Activated naive CD4-positive, alpha-beta T cell treated with anti-CD3 and anti-CD28 coated beads, Interleukin-2, amount 50 U/mL, for 72 hours (primary cell): ENCODE measurements around the gene PDCD6IP. TPM values are rescaled to one million over a fixed set of nuclear protein-coding genes. Genes with fewer than 3 reads are reported as not detected.
A peak's percentile ranks its signal among the peaks of the same experiment; 100 is the strongest.

Experiments used
- ATAC-seq, 2 donors: fragments of 150-1000 bp; cut with Tn5 transposase; 2 replicates each; pipeline ENCODE4 v1.10.0; 2021; ENCODE audit warnings: mild to moderate bottlenecking in 2 of 2, moderate library complexity in 2 of 2
- DNase-seq, 2 donors: peaks; one replicate each; pipeline ENCODE4 v3.0.0; 2021 to 2022; ENCODE audit warnings: low spot score in 2 of 2
- H3K27ac Mint-ChIP-seq, 2 donors: one replicate each; pipeline ENCODE4 v1.8.0; 2022; ENCODE audit warnings: mild to moderate bottlenecking in 2 of 2, mixed read lengths in 2 of 2
- H3K36me3 Mint-ChIP-seq, 2 donors: one replicate each; pipeline ENCODE4 v1.8.0; 2022; ENCODE audit warnings: mixed read lengths in 2 of 2
- H3K9me3 Mint-ChIP-seq, 2 donors: one replicate each; pipeline ENCODE4 v1.8.0; 2022; ENCODE audit warnings: mixed read lengths in 2 of 2
- total RNA-seq, 2 donors: library from RNA; stranded (reverse); gene quantifications; one replicate each; pipeline ENCODE4 v1.2.3, GENCODE V29; 2022

The PDCD6IP gene
- total RNA-seq, 2 donors from 2014 or later, result 160 to 192 TPM

DNA sequence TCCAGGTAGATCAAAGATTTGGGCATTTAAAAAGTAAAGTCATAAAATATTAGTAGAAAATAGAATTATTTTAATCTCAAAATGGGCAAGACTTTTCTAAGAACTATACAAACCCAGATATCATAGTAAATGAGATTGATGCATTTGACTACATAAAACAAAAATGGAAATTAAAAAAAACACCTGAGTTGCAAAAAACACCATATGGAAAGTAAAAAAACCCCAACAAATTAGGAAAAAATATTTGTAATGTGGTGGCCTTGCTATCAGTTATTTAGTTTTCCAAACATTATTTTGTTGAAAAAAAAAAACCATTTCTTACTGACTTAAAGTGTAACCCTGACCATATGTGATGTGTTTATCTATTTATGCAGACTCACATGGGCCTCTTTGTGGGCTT lies 97.2 kb downstream of the PDCD6IP start:
- H3K27ac Mint-ChIP-seq, result no peak overlapping the region
- DNase-seq, result no peak
- H3K36me3 Mint-ChIP-seq, result no peaks in the 10 kb centered on the region
- ATAC-seq, result no peak
- no peaks in the 10 kb centered on the region for H3K9me3 Mint-ChIP-seq

DNA sequence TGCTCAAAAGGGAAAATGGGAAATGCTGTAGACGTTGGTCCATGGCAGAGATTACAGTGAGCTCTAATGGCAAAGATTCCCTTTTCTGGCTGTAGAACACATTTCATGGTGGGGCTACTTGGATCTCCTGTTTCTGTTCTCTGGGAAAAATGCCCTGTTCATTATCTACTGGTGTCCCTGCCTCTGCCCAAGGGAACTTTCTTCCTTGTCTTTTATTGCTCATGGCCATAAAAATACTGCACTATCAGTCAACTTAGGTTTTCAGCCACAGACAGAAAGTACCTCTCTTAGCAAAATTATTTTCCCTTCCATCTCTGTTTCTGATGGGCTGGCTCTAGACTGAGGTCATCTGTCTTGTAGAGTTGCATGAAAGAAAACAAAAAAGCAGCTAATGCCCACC lies 98.9 kb downstream of the PDCD6IP start:
- no peaks in the 10 kb centered on the region for H3K9me3 Mint-ChIP-seq
- H3K27ac Mint-ChIP-seq, result no peak overlapping the region
- no peaks in the 10 kb centered on the region for H3K36me3 Mint-ChIP-seq
- ATAC-seq (no peak), DNase-seq (no peak)

DNA sequence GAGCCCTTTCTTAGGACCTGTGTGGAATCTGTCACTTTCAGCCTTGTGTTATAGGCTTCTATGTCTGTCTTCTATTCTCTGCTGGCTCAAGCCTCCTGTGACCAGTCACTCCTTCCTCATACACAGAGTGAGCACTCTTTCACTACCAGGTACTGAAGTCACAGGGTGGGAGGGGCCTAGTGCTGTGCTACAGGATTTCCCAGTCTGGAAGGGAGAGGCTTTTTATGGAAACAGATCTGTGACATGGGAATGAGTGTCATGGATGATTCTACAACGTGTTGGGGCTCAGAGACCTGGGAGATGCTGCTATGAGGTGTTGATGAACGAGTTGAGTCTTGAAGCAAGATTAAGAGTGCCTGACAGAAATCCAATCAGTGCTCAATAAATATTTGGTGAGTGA lies 100.5 kb downstream of the PDCD6IP start:
- Mint-ChIP-seq H3K36me3 (no peaks in the 10 kb centered on the region), H3K27ac (no peak overlapping the region), H3K9me3 (no peaks in the 10 kb centered on the region)
- ATAC-seq (no peak), DNase-seq (no peak)

DNA sequence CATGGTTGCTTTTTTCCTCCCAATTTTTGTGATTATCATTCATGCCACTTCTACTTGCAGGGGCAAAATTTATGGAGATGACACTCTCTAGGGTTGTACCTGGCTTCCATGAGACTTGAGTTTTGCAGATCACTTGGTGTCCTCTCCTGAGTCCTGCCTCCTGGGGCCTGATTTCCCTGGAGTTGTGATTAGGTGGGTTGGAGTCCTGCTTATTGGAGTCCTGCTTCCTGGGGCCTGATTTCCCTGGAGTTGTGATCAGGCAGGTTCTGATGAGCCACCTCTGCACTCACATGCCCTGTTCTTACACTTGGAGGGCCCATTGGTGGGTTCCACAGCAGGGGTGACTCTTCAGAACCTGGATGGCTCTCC lies 102.0 kb downstream of the PDCD6IP start:
- ATAC-seq (no peak), DNase-seq (no peak)
- H3K9me3 Mint-ChIP-seq, result no peaks in the 10 kb centered on the region
- H3K36me3 Mint-ChIP-seq, result no peaks in the 10 kb centered on the region
- no peak overlapping the region for H3K27ac Mint-ChIP-seq

DNA sequence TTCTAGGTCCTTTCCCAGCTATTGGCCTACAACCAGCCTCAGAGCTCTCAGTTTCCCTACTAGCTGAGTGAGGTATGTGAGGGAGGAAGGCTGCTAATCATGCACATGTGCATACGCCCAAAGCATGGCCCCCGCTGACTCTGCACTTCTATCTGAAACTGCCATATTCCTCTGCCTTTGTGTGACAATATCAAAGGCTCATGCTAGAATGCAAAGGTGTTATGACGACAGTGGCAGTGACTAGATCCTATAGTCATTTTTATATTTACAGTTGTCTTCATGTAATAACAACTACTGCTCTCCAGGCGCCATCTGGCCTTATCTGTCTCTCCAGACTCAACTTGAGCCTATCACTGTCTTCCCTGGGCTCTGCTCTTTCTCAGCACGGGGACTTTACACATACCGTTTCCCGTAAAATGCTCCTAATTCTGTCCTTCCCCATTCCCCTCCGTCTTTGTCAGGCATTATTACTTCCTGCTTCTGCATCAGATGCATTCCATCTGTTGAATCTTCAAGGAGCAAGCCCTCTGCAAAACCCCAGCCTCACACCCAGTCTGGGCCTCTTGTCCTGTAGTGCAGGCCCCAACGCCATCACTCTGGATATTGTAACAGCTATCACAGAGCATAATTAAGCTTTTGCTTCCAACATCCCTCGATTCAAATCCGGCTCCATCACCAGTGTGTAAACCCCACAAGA lies 102.5 kb downstream of the PDCD6IP start:
- Mint-ChIP-seq H3K27ac (no peak overlapping the region), H3K9me3 (no peaks in the 10 kb centered on the region)

DNA sequence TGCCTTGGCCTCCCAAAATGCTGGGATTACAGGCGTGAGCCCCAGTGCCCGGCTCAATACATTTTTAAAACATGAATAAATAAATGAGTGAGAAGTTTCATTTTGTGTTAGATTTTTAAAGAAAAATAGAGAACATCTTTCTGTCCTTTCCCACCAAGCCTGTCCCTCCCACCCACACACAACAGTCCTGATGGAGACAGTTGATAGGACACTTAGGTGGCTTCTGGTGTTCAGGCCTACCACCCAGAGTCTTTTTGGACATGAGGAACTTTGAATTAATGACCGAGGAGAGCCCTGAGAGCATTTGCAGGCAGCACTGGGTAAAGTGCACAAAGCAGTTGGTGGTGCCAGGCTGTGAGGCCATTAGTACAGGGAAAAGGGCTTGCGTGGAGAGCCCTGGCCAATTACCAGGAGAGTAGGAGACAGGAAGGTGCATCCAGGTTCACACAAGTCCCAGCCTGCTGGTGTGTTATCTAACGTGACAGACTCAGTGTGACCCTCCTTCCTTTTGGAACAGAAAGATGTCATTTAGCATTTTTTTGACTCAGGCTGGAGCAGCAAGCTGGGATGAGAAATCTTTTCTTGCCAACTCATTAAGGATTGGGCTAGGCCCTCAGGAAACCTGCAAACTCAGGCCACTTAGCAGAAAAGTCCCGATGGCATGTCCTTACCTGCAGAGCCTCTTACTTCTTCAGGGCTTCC lies 103.6 kb downstream of the PDCD6IP start:
- Mint-ChIP-seq H3K27ac (no peak overlapping the region), H3K9me3 (no peaks in the 10 kb centered on the region), H3K36me3 (no peaks in the 10 kb centered on the region)

More for the DNA sequence above, 102.5 kb downstream of the PDCD6IP start:
- H3K36me3 Mint-ChIP-seq, result no peaks in the 10 kb centered on the region
- no peak for DNase-seq
- no peak for ATAC-seq

DNA sequence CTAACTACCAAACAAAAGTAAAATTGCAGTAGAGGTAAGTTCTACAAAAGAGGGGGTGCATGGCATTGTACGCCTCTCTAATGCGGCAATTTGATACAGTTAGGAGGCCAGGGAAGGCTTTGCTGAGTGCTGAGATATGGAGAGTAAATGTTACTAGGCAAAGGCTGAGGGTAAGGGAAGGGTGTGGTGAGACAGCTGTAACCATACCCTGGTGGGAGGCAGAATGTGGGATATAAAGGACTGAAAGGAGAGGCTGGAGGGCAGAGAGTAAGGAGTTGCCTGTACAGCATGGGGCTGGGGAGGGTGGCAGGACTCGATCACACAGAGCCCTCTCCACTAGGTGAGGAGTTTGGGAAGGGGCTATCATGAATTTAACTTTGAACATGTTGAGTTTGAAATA lies 106.3 kb downstream of the PDCD6IP start:
- ATAC-seq (no peak), DNase-seq (no peak)
- Mint-ChIP-seq H3K27ac (no peak overlapping the region), H3K9me3 (no peaks in the 10 kb centered on the region), H3K36me3 (no peaks in the 10 kb centered on the region)

More for the DNA sequence above, 103.6 kb downstream of the PDCD6IP start:
- no peak for ATAC-seq
- DNase-seq, result no peak

DNA sequence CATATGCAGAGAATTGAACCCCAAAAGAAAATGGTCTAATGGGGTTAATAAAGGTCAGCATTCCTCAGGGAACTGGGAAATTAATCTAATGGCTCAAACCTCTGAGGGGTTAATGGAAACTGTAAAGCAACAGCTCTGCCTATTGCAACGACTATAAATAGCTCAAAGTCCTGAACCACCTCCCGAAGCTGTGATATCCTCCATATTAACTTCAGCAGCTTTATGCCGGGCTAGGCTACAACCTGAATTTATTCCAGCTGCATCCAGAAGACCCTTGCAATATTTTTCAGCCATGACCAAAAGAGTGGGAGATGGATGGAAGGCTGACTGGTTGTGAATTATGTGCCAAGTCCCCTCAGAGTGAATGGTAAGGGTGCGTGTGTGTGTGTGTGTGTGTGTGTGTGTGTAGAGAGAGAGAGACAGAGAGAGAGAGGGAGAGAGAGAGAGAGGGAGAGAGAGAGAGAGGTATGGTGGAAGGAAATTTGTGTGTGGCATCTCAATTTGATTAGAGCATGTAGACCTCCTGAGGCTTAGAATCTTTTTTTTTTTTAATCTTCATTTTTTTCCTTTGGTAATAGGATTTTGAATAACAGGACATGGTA lies 109.9 kb downstream of the PDCD6IP start:
- ATAC-seq (no peak), DNase-seq (no peak)
- no peak overlapping the region for H3K27ac Mint-ChIP-seq
- no peaks in the 10 kb centered on the region for H3K9me3 Mint-ChIP-seq
- no peaks in the 10 kb centered on the region for H3K36me3 Mint-ChIP-seq

DNA sequence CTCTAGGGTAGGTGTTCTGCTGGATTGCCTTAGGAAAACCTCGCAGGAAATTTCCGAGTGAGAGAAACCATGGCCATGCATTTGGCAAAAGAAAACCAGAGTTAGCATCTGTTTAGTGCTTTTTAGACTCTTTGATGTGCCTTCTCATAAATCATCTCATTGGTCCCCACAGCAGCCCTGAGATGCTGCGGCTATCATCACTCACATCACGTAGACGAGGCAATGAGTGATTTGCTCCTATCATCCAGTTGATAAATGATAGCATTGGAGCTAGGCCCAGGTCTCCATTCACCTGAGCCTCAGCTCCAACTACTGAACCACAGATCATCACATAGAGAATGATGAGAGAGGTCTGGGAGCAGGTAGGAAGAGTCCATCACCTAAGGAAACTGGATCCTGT lies 111.1 kb downstream of the PDCD6IP start:
- DNase-seq (no peak), ATAC-seq (no peak)
- H3K27ac Mint-ChIP-seq, result no peak overlapping the region
- H3K36me3 Mint-ChIP-seq, result no peaks in the 10 kb centered on the region
- no peaks in the 10 kb centered on the region for H3K9me3 Mint-ChIP-seq

DNA sequence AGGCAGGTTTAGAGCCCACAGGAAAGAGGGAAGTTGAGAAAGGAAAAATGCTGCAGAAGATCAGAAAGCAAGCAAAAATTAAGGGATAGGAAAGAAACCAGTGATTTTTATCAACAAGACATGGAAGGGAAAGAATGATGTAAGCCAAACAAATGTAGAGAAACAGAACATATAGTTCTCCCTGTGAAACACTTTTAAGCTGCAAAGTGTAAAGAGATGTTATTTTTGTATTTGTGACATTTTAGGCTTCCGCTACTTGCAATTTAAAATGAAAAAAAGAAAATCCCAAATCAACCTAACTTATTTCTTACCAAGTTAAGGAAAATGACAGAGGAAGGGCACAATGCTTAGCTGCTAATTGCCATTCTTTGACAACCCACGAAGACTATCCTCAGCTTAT lies 111.6 kb downstream of the PDCD6IP start:
- Mint-ChIP-seq H3K9me3 (no peaks in the 10 kb centered on the region), H3K36me3 (no peaks in the 10 kb centered on the region), H3K27ac (no peak overlapping the region)
- DNase-seq, result no peak
- no peak for ATAC-seq

DNA sequence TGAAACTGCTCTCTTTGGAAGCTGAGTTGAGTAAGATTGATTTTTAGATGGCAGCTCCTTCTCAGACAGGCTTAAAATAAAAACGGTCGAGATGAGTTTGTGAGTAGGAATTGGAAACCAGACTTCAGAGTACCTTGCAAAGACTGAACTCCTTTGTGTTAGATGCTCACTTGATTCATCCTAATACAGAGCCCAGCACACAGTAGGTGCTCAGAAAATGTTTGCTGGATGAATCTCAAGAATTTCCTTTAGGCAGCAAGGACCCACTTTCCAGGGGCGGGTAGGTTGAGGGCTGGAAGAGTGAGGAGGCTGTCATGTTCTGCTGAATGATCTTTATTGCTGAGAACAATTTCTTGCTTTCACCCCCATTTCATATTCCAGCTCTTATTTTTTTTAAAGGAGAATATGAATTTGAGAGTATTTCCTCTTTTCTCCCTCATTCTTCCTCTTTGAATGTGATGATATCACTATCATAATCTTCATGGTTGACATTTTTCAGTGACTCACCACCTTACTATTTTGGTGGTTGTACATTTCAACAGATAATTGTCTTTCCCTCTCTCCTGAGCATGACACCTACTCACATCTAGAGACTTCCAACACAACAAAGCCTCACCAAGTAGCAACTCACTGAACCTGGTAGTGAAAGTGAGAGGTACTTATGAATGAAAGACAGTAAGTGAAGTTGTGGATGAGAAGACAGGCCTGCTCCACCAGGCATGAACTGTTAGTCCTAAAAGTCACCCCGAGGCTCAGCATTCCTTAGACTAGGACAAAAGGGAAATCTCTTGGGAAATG lies 113.3 kb downstream of the PDCD6IP start:
- Mint-ChIP-seq H3K27ac (no peak overlapping the region), H3K9me3 (no peaks in the 10 kb centered on the region), H3K36me3 (no peaks in the 10 kb centered on the region)
- DNase-seq (no peak), ATAC-seq (peak; percentile 34 to 81)

DNA sequence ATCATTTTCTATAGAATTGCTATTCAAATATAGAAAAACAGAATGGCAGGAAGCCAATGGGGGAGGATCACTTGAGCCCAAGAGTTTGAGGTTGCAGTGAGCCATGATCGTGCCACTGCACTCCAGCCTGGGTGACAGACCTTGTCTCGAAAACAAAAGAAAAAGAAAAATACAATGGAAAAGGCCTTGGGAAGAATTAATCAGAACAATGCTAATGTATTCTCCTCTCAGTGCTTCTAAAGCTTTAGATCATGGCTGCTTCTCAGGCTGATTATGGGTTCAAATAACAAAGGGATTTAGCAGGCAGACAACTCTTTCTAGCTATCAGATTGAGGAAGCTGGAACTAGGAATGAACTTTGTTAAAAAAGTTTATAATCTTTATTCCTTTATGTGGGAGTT lies 115.8 kb downstream of the PDCD6IP start:
- Mint-ChIP-seq H3K36me3 (no peaks in the 10 kb centered on the region), H3K27ac (no peak overlapping the region)
- ATAC-seq, result no peak

DNA sequence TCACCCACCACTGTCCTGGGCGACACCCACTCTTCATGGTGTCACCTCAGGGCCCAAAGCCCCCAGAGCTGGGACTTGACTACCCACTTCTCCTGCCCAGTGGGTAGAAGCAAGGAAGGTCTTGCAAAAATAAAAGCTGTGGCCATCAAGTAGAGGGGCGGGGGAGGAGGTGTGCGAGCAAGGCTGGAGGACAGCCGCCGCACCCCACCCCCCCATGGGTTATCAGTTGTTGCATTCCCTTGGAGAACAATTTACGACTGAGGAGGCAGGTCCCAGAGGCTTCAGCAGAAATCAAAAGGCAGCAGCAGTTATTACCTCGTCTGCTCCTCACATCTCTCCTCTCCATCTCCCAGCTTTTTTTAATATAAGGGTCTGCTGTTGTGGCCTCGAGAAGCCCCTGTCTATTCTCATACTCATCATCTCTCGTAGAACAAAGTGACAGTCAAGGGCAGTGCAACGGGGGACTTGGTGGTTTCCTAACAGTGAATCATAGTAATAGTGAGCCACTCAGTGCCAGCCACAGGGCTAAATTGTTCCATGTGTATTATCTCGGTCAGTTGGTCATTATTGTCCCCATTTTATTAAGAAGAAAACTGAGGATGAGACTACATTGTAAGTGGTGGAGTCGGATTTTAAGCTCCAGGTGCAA lies 116.4 kb downstream of the PDCD6IP start:
- H3K36me3 Mint-ChIP-seq, result no peaks in the 10 kb centered on the region

More for the DNA sequence above, 115.8 kb downstream of the PDCD6IP start:
- H3K9me3 Mint-ChIP-seq, result no peaks in the 10 kb centered on the region
- DNase-seq, result no peak

DNA sequence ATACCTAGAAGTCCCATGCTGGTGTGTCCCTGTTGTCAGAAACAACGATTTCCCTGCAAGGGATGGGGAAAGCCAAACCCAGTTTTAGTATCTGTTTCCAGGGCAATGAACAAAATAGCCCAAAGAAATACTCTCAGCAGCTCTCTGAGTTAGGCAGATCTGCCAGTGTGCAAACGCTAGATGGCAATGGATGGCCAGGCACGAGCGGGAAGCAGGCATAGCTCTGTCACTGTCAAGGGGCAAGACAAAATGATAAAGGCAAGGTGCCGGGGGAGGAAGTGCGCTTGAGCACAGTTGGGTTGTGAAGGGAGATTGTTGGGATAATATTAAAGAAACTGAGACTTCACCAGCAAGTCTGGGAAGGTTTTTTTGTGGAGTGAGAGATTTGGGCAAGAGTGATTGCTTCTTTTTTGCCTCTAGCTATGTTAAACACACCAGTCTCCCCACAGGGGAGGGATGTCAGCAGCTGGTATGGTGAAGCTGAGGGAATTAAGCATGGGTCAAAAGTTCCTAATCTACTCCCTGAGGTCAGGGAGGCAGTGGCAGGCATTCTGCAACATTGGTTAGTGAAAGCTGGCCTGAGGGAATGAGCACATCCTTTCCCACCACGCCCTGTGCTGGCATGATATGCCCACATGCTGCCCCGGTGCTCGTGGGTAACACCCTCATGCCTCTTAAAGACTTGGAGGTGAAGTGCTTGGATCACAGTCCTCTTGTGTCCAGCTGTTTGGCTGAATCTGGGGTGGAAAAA lies 117.5 kb downstream of the PDCD6IP start:
- no peaks in the 10 kb centered on the region for H3K36me3 Mint-ChIP-seq
- no peak overlapping the region for H3K27ac Mint-ChIP-seq
- DNase-seq, result no peak
- ATAC-seq, result peak in 1 of 2 donors; percentile 43
- H3K9me3 Mint-ChIP-seq, result no peaks in the 10 kb centered on the region

More for the DNA sequence above, 116.4 kb downstream of the PDCD6IP start:
- DNase-seq, result no peak
- no peak for ATAC-seq
- no peak overlapping the region for H3K27ac Mint-ChIP-seq
- H3K9me3 Mint-ChIP-seq, result no peaks in the 10 kb centered on the region

DNA sequence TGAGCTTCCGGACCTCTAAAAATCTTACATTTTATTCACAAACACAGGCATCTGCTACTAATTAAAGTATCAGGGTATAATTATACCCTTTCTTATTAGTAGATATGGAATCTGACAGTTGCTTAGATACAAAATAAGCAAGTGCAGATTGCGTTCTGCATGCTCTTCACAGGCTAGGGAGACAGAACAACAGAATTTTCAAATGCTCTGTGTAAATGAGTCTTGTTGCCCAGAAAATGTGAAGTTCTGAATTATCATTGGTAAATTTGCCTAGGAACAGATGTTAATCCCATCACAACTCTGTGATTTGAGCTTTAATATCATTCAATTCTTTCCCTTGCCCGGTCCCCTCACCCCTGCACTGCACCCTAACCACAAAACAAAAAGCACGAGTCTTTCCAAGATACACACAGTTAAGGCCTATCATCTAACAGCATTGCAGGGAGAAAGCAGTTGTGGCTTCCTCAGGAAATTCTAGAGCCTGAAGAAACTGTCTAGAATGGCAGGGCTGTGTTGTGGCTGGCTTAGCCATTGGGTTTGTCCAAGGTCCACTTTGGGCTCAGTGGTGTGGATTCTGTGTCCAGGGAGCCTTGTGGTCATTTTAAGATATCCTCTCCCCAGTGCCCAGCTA lies 119.8 kb downstream of the PDCD6IP start:
- no peaks in the 10 kb centered on the region for H3K36me3 Mint-ChIP-seq
- ATAC-seq (no peak), DNase-seq (no peak)
- no peak overlapping the region for H3K27ac Mint-ChIP-seq
- H3K9me3 Mint-ChIP-seq, result no peaks in the 10 kb centered on the region
